ENCODE measurements around the gene RPE.

DNA sequence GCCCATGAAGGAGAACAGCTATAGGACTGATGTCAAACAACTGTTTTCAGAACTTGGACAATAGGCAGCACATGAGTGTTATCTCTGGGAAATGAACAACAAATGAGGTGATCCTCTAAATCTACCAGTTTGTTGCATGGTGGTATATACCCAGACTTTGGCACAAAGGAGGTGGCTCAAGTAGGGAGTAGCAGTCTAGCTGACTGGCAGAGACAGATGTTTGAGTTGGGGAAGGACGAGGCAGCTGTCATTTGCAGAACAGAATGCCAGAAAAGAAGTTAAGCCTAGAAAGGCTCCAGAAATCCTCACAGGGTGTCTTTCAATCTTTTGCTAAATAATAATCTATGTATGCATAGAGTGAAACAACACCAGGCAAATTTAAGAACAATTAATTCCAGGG, 47.4 kb downstream of the RPE start:
- TF ChIP-seq POLR2A (IDR thresholded peaks at IDR 0.05) = no peak
- TF ChIP-seq, protein P1, sequence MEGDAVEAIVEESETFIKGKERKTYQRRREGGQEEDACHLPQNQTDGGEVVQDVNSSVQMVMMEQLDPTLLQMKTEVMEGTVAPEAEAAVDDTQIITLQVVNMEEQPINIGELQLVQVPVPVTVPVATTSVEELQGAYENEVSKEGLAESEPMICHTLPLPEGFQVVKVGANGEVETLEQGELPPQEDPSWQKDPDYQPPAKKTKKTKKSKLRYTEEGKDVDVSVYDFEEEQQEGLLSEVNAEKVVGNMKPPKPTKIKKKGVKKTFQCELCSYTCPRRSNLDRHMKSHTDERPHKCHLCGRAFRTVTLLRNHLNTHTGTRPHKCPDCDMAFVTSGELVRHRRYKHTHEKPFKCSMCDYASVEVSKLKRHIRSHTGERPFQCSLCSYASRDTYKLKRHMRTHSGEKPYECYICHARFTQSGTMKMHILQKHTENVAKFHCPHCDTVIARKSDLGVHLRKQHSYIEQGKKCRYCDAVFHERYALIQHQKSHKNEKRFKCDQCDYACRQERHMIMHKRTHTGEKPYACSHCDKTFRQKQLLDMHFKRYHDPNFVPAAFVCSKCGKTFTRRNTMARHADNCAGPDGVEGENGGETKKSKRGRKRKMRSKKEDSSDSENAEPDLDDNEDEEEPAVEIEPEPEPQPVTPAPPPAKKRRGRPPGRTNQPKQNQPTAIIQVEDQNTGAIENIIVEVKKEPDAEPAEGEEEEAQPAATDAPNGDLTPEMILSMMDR (IDR thresholded peaks at IDR 0.05) = no peak

All from breast epithelium (tissue), 3 donors.